Measurements from ENCODE around the gene HOXB9.

The HOXB9 gene

DNA sequence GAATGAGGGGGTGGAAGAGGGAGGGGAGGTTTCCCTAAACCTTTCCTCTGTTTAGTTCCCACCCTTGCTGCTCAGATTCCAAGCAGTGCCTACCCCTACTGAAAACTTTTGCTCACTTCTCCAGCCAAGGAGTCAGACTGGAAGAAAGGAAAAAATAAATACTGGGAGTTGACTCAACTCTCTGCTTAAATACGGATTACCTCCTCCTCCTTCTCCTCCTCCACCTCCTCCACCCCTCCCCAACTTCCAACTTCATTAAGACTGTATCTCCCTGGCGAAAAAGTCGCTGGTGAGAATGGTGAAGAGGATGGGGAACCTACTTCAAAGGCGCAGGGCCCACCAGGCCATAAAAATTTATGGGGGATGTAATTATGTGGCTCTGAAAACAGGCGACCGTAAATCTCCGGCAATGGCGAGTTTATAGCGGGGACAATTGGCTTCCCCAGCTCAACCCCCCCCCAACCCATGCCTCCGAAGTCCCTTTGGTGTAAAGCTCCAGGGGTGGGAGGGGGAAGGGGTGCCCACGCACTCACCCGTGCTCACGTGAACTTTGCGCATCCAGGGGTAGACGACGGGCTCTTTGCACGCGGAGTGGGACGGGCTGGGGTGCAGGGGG lies 48.7 kb downstream of the HOXB9 start:
- TF ChIP-seq, protein P1, sequence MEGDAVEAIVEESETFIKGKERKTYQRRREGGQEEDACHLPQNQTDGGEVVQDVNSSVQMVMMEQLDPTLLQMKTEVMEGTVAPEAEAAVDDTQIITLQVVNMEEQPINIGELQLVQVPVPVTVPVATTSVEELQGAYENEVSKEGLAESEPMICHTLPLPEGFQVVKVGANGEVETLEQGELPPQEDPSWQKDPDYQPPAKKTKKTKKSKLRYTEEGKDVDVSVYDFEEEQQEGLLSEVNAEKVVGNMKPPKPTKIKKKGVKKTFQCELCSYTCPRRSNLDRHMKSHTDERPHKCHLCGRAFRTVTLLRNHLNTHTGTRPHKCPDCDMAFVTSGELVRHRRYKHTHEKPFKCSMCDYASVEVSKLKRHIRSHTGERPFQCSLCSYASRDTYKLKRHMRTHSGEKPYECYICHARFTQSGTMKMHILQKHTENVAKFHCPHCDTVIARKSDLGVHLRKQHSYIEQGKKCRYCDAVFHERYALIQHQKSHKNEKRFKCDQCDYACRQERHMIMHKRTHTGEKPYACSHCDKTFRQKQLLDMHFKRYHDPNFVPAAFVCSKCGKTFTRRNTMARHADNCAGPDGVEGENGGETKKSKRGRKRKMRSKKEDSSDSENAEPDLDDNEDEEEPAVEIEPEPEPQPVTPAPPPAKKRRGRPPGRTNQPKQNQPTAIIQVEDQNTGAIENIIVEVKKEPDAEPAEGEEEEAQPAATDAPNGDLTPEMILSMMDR (IDR thresholded peaks at IDR 0.05; ENCODE audit: borderline replicate concordance, extremely low read depth, low read length, poor library complexity, severe bottlenecking) = no peak
- no peak for TF ChIP-seq EZH2 (IDR thresholded peaks at IDR 0.05; ENCODE audit: borderline replicate concordance, low read depth, low read length, severe bottlenecking)
- Histone ChIP-seq H3K9ac (ENCODE audit: low read depth, low read length) (no peak overlapping the region), H3K27me3 (ENCODE audit: insufficient read depth, low read length, poor library complexity) (peaks cover 17% of the 10 kb centered on the region), H3K36me3 (ENCODE audit: insufficient read depth, low read length) (no peaks in the 10 kb centered on the region), H3K9me3 (ENCODE audit: insufficient read depth, low read length, severe bottlenecking) (no peaks in the 10 kb centered on the region), H3K79me2 (ENCODE audit: insufficient read depth, low read length) (no peaks in the 10 kb centered on the region), H3K4me1 (ENCODE audit: insufficient read depth, low read length) (no peaks in the 10 kb centered on the region), H3K4me2 (ENCODE audit: insufficient read depth, low read length) (no peak overlapping the region), H3K4me3 (ENCODE audit: low read depth in 1 of 2, low read length in 2 of 2) (no peak overlapping the region), H3K27ac (ENCODE audit: low read length) (no peak overlapping the region), H2AFZ (ENCODE audit: low read depth, low read length) (no peak overlapping the region), H4K20me1 (ENCODE audit: insufficient read depth, low read length) (peaks cover 4% of the 10 kb centered on the region; the same call in 1 of the 2 replicates)
- ATAC-seq (ENCODE audit: insufficient read depth, low read depth) = no peak
- DNase-seq = no peak

DNA sequence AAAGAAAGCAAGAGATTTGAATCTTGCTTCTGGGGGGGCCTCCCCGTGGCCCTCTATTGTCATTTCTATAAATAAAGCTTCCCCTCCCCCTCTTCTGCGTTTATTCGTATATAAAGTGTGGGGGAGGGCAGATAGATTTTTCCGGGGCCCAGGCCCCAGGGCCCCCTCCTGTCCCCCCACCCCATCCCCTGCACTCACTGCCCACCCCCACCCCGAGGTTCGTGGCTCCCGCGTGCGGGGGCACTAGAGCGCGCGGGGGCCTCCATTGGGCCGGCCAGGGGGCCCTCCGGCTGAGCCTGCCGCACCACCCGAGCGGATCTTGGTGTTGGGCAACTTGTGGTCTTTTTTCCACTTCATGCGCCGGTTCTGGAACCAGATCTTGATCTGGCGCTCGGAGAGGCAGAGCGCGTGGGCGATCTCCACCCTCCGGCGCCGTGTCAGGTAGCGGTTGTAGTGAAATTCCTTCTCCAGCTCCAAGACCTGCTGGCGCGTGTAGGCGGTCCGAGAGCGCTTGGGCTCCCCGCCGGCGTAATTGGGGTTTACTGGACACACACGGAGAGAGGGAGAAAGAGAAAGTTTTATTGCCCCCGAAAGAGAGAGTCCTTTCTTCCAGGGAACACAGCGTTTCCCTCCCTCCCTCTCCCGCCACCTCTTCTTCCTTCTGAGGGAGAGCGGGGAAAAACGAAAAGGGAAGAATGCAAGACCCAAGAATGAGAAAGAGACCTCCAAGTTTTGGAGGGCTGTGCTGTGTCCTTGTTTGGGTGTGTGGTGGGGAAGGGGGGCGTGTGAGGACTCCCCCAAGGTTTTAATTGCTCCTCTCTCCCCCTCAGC lies 49.5 kb downstream of the HOXB9 start:
- Histone ChIP-seq H3K27ac (ENCODE audit: low read length) (no peak overlapping the region), H3K4me1 (ENCODE audit: insufficient read depth, low read length) (no peaks in the 10 kb centered on the region), H4K20me1 (ENCODE audit: insufficient read depth, low read length) (peaks cover 4% of the 10 kb centered on the region; the same call in 1 of the 2 replicates), H3K4me3 (ENCODE audit: low read depth in 1 of 2, low read length in 2 of 2) (no peak overlapping the region), H3K36me3 (ENCODE audit: insufficient read depth, low read length) (no peaks in the 10 kb centered on the region), H3K4me2 (ENCODE audit: insufficient read depth, low read length) (no peak overlapping the region), H3K9ac (ENCODE audit: low read depth, low read length) (no peak overlapping the region), H3K27me3 (ENCODE audit: insufficient read depth, low read length, poor library complexity) (peaks cover 24% of the 10 kb centered on the region), H3K9me3 (ENCODE audit: insufficient read depth, low read length, severe bottlenecking) (no peaks in the 10 kb centered on the region), H2AFZ (ENCODE audit: low read depth, low read length) (no peak overlapping the region), H3K79me2 (ENCODE audit: insufficient read depth, low read length) (no peaks in the 10 kb centered on the region)
- no peak for DNase-seq
- ATAC-seq (ENCODE audit: insufficient read depth, low read depth) = no peak
- TF ChIP-seq, protein P1 (IDR thresholded peaks at IDR 0.05; ENCODE audit: borderline replicate concordance, extremely low read depth, low read length, poor library complexity, severe bottlenecking) = no peak
- no peak for TF ChIP-seq EZH2 (IDR thresholded peaks at IDR 0.05; ENCODE audit: borderline replicate concordance, low read depth, low read length, severe bottlenecking)

- Histone ChIP-seq H3K9ac (ENCODE audit: low read depth, low read length) (no peak overlapping the region), H3K4me3 (ENCODE audit: low read depth in 1 of 2, low read length in 2 of 2) (no peak overlapping the region), H3K36me3 (ENCODE audit: insufficient read depth, low read length) (no peaks in the 10 kb centered on the region), H3K4me1 (ENCODE audit: insufficient read depth, low read length) (no peaks in the 10 kb centered on the region), H3K27me3 (ENCODE audit: insufficient read depth, low read length, poor library complexity) (peaks cover 30% of the 10 kb centered on the region), H3K79me2 (ENCODE audit: insufficient read depth, low read length) (no peaks in the 10 kb centered on the region), H3K9me3 (ENCODE audit: insufficient read depth, low read length, severe bottlenecking) (no peaks in the 10 kb centered on the region), H4K20me1 (ENCODE audit: insufficient read depth, low read length) (peaks cover 4% of the 10 kb centered on the region; the same call in 1 of the 2 replicates), H3K27ac (ENCODE audit: low read length) (no peak overlapping the region), H3K4me2 (ENCODE audit: insufficient read depth, low read length) (no peak overlapping the region), H2AFZ (ENCODE audit: low read depth, low read length) (no peak overlapping the region)
- DNase-seq (no peak), ATAC-seq (ENCODE audit: insufficient read depth, low read depth) (no peak)
- TF ChIP-seq, protein P1 (IDR thresholded peaks at IDR 0.05; ENCODE audit: borderline replicate concordance, extremely low read depth, low read length, poor library complexity, severe bottlenecking) = no peak
- TF ChIP-seq EZH2 (IDR thresholded peaks at IDR 0.05; ENCODE audit: borderline replicate concordance, low read depth, low read length, severe bottlenecking) = no peak
Observed at GRCh38 chr17:48575673-48576478, 50.3 kb downstream of the HOXB9 start.
